Spleen (tissue), 7 donors: Measurements from ENCODE around the gene CASTOR1.
"Not testable (repeated sequence)": the region's sequence is repeated elsewhere in the genome, so short reads cannot be mapped to it uniquely, and the experiment has no call there.

ENCODE experiments used
- POLR2A ChIP-seq, 3 donors: fragments of 450-650 bp; IDR thresholded peaks; one replicate each; pipeline ENCODE4 v1.5.1; 2017; ENCODE audit warnings: antibody characterized with exemption in 3 of 3, mild to moderate bottlenecking in 1 of 3
- TF ChIP-seq, protein P1 (sequence below), 11 experiments: fragments of 200-600 bp in 7 of 11; fragments of 450-650 bp in 4 of 11; sonication (generic) in 4 of 11; IDR thresholded peaks in 8 of 11; conservative IDR thresholded peaks in 3 of 11; 1 replicate in 7 of 11; 2 replicates in 4 of 11; pipeline versions ENCODE4 v1.4.0 to v1.8.0; 2016 to 2021; ENCODE audit warnings: antibody characterized with exemption in 11 of 11, inconsistent platforms in 4 of 11, mild to moderate bottlenecking in 1 of 11
- donor health status: DM: no; HTN: no; CAD: no; lungs with moderate emphysema.
- donor health status: DM: no; HTN: no; CAD: no.
- donor health status: DM: no; HTN: no; CAD: no.

DNA sequence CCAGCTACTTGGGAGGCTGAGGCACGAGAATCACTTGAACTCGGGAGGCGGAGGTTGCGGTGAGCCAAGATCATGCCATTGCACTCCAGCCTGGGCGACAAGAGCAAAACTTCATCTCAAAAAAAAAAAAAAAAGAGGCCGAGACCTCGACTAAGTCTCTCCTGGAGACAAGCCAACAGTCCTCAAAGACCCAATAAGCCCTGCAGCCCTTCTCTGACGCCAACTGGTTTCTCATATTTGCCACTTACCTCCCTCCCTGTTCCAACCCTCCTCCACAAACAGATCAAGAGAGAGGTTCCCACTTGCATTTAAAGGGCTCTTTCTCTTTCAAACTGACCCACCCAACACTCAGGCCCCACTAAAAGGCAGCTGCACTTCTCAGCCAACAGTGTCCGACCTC, 49.0 kb upstream of the CASTOR1 start:
- TF ChIP-seq, protein P1, sequence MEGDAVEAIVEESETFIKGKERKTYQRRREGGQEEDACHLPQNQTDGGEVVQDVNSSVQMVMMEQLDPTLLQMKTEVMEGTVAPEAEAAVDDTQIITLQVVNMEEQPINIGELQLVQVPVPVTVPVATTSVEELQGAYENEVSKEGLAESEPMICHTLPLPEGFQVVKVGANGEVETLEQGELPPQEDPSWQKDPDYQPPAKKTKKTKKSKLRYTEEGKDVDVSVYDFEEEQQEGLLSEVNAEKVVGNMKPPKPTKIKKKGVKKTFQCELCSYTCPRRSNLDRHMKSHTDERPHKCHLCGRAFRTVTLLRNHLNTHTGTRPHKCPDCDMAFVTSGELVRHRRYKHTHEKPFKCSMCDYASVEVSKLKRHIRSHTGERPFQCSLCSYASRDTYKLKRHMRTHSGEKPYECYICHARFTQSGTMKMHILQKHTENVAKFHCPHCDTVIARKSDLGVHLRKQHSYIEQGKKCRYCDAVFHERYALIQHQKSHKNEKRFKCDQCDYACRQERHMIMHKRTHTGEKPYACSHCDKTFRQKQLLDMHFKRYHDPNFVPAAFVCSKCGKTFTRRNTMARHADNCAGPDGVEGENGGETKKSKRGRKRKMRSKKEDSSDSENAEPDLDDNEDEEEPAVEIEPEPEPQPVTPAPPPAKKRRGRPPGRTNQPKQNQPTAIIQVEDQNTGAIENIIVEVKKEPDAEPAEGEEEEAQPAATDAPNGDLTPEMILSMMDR (IDR thresholded peaks at IDR 0.05 in 8 of 11, conservative IDR thresholded peaks at IDR 0.05 in 3 of 11), result not testable (repeated sequence)
- TF ChIP-seq POLR2A (IDR thresholded peaks at IDR 0.05), result not testable (repeated sequence)
